Neural progenitor cell (in vitro differentiated cells): ENCODE results near the gene OBP2B.

Experiments
- CTCF ChIP-seq: fragments of 200-600 bp; sonication (generic); IDR thresholded peaks from 2 replicates; pipeline ENCODE4 v1.5.1; 2017; ENCODE audit warnings: antibody characterized with exemption, mild to moderate bottlenecking
- EZH2 ChIP-seq: fragments of 200-600 bp; sonication (generic); IDR thresholded peaks from 2 replicates; pipeline ENCODE4 v1.6.1; 2017; ENCODE audit warnings: antibody characterized with exemption, mild to moderate bottlenecking, moderate library complexity
- EZH2phosphoT487 ChIP-seq: fragments of 200-600 bp; sonication (generic); IDR thresholded peaks from 2 replicates; pipeline ENCODE4 v1.6.1; 2017; ENCODE audit warnings: antibody characterized with exemption

DNA sequence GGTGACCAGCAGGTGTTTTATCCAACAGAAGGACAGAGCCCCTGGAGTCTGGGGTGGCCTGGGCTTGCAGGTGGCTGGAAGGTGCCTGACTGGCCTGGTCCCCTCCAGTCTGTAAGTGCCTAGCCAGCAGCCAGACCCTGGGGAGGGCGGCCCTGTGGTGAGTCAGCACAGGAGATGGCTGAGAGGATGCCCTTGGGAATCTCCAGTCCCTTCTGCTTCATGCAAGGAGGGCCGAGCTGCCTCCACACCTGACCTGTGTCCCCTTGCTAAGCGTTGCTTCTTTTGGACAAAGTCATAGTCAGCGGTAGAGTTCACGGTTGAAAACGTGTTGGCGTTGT lies 20.2 kb downstream of the OBP2B start:
- TF ChIP-seq EZH2phosphoT487 = no peak
- no peak for TF ChIP-seq EZH2
- TF ChIP-seq CTCF = no peak
